Activated T-helper 1 cell treated with anti-CD3 and anti-CD28 coated beads, Interleukin-2, amount 50 U/mL, for 16 hours (primary cell): ENCODE measurements around the gene DDX23.

Experiments used
- DNase-seq, 2 donors: peaks; one replicate each; pipeline ENCODE4 v3.0.0-alpha.2; 2020; ENCODE audit warnings: low read depth in 1 of 2, low spot score in 1 of 2

DDX23 gene

GRCh38 chr12:48800971-48801370 is 51.0 kb downstream of the DDX23 start:
- DNase-seq, result no peak

- DNase-seq, result no peak
Measured at GRCh38 chr12:48800457-48800856, 51.5 kb downstream of the DDX23 start.

- no peak for DNase-seq
Measured at GRCh38 chr12:48796976-48797375, 55.0 kb downstream of the DDX23 start.

GRCh38 chr12:48795550-48796455 is 56.2 kb downstream of the DDX23 start:
- DNase-seq, result no peak

- no peak for DNase-seq
Measured at GRCh38 chr12:48794870-48795269, 57.1 kb downstream of the DDX23 start.

GRCh38 chr12:48793696-48794095 is 58.3 kb downstream of the DDX23 start:
- DNase-seq, result no peak

GRCh38 chr12:48789858-48790326 is 62.1 kb downstream of the DDX23 start:
- no peak for DNase-seq

- DNase-seq, result no peak
Measured at GRCh38 chr12:48788854-48789775, 62.8 kb downstream of the DDX23 start, which contains the start of gene ADCY6. Gene ADCY6, minus strand, starts transcription at chr12:48789089. Its CDS starts 5,655 bp downstream, at chr12:48783434.

- DNase-seq, result no peak
Measured at GRCh38 chr12:48788524-48788853, 63.5 kb downstream of the DDX23 start.

- DNase-seq, result no peak
Measured at GRCh38 chr12:48787791-48788523, 64.0 kb downstream of the DDX23 start.

GRCh38 chr12:48786591-48787544 is 65.1 kb downstream of the DDX23 start:
- no peak for DNase-seq

GRCh38 chr12:48783432-48783831 is 68.5 kb downstream of the DDX23 start:
- no peak for DNase-seq

- no peak for DNase-seq
Measured at GRCh38 chr12:48782457-48783395, 69.2 kb downstream of the DDX23 start.

- no peak for DNase-seq
Measured at GRCh38 chr12:48781750-48782456, 70.1 kb downstream of the DDX23 start.

- DNase-seq, result no peak
Measured at GRCh38 chr12:48780381-48781025, 71.5 kb downstream of the DDX23 start.

- DNase-seq, result no peak
Measured at GRCh38 chr12:48779869-48780268, 72.1 kb downstream of the DDX23 start.
